K562 (cell line): Measurements from ENCODE around the gene ARHGAP26. TPM values are rescaled to one million over a fixed set of nuclear protein-coding genes. Genes with fewer than 3 reads are reported as not detected.

ENCODE experiments used
- KAT8 ChIP-seq: fragments of 450-650 bp; IDR thresholded peaks from 2 replicates; pipeline ENCODE4 v1.6.1; 2016; ENCODE audit warnings: low read depth, mild to moderate bottlenecking
- MCM2 ChIP-seq: fragments of 450-650 bp; IDR thresholded peaks from 2 replicates; pipeline ENCODE4 v1.6.1; 2017; ENCODE audit warnings: low read depth, mild to moderate bottlenecking
- ZEB2 ChIP-seq: fragments of 450-650 bp; IDR thresholded peaks from 2 replicates; pipeline ENCODE4 v1.6.1; 2016
- polyA plus RNA-seq, 8 experiments: library from polyadenylated mRNA; depleted of rRNA in 4 of 8; stranded (reverse) in 5 of 8; unstranded in 3 of 8; fragments of >200 nt; fragmentation: Nextera tagmentation in 2 of 8; fragmentation: Illumina TruSeq in 1 of 8; extraction: Ambion mirVana in 2 of 8; extraction: Trizol in 1 of 8; gene quantifications; 2 replicates each; pipeline versions ENCODE4 v1.2.1 to v1.2.3, GENCODE V29; 2011 to 2014; ENCODE audit warnings: inconsistent platforms in 1 of 8, missing spikeins in 1 of 8
- total RNA-seq, 7 experiments: library from RNA; depleted of rRNA in 6 of 7; stranded (reverse); fragments of >200 nt in 6 of 7; fragmentation: Illumina TruSeq in 2 of 7; extraction: Trizol in 2 of 7; gene quantifications; 2 replicates each; pipeline versions ENCODE4 v1.2.1 to v1.2.3, GENCODE V29; 2011 to 2021; ENCODE audit warnings: low replicate concordance in 1 of 7
- TF ChIP-seq, protein P1 (sequence below): fragments of 450-650 bp; IDR thresholded peaks from 2 replicates; pipeline ENCODE4 v1.6.1; 2016; ENCODE audit warnings: mild to moderate bottlenecking, moderate library complexity
- TF ChIP-seq, protein P2 (sequence below), 2 experiments: IDR thresholded peaks in 1 of 2; conservative IDR thresholded peaks in 1 of 2; 2 replicates each; pipeline ENCODE4 v1.6.1; 2016; ENCODE audit warnings: low read depth in 2 of 2, mild to moderate bottlenecking in 1 of 2, missing compliant biosample characterization in 1 of 2, missing genetic modification characterization in 1 of 2, moderate library complexity in 1 of 2
- TF ChIP-seq, protein P3 (sequence below): sonication (generic); formaldehyde crosslinking; IDR thresholded peaks from 2 replicates; pipeline ENCODE4 v1.8.0; 2022; ENCODE audit warnings: missing genetic modification reagents, mild to moderate bottlenecking, borderline replicate concordance
- TF ChIP-seq, protein P4 (sequence below), 2 experiments: fragments of 150-350 bp in 1 of 2; IDR thresholded peaks; 2 replicates each; pipeline ENCODE4 v1.6.1; 2012 to 2016; ENCODE audit warnings: low read depth in 2 of 2, low read length in 2 of 2, mild to moderate bottlenecking in 1 of 2, moderate library complexity in 1 of 2

ARHGAP26 gene
- total and polyA plus RNA-seq, 9 of the 15 experiments (the other 6 are each of a cell fraction or from before 2014, with no cell fraction given) = 0.13 to 1.1 (median 0.55) TPM

DNA sequence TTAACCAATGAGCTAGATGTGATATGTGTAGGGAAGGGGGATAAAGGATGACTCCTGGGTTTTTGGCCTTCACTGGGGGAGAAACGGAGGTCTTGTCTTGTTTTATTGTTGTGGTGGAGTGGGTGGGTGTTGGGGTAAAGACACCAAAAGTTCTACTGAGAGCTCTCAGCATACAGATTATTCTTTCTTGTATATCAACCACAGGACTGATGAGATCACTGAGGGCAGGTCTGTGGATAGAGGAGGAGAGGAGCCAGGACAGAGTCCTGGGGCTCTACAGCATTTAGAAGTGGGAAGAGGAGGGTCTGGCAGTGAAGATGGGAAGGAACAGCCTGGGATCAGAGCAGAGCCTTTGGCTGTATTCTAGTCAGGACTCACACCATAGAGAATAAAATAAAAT is 310.8 kb downstream of the ARHGAP26 start (continued):
- TF ChIP-seq, protein P1, sequence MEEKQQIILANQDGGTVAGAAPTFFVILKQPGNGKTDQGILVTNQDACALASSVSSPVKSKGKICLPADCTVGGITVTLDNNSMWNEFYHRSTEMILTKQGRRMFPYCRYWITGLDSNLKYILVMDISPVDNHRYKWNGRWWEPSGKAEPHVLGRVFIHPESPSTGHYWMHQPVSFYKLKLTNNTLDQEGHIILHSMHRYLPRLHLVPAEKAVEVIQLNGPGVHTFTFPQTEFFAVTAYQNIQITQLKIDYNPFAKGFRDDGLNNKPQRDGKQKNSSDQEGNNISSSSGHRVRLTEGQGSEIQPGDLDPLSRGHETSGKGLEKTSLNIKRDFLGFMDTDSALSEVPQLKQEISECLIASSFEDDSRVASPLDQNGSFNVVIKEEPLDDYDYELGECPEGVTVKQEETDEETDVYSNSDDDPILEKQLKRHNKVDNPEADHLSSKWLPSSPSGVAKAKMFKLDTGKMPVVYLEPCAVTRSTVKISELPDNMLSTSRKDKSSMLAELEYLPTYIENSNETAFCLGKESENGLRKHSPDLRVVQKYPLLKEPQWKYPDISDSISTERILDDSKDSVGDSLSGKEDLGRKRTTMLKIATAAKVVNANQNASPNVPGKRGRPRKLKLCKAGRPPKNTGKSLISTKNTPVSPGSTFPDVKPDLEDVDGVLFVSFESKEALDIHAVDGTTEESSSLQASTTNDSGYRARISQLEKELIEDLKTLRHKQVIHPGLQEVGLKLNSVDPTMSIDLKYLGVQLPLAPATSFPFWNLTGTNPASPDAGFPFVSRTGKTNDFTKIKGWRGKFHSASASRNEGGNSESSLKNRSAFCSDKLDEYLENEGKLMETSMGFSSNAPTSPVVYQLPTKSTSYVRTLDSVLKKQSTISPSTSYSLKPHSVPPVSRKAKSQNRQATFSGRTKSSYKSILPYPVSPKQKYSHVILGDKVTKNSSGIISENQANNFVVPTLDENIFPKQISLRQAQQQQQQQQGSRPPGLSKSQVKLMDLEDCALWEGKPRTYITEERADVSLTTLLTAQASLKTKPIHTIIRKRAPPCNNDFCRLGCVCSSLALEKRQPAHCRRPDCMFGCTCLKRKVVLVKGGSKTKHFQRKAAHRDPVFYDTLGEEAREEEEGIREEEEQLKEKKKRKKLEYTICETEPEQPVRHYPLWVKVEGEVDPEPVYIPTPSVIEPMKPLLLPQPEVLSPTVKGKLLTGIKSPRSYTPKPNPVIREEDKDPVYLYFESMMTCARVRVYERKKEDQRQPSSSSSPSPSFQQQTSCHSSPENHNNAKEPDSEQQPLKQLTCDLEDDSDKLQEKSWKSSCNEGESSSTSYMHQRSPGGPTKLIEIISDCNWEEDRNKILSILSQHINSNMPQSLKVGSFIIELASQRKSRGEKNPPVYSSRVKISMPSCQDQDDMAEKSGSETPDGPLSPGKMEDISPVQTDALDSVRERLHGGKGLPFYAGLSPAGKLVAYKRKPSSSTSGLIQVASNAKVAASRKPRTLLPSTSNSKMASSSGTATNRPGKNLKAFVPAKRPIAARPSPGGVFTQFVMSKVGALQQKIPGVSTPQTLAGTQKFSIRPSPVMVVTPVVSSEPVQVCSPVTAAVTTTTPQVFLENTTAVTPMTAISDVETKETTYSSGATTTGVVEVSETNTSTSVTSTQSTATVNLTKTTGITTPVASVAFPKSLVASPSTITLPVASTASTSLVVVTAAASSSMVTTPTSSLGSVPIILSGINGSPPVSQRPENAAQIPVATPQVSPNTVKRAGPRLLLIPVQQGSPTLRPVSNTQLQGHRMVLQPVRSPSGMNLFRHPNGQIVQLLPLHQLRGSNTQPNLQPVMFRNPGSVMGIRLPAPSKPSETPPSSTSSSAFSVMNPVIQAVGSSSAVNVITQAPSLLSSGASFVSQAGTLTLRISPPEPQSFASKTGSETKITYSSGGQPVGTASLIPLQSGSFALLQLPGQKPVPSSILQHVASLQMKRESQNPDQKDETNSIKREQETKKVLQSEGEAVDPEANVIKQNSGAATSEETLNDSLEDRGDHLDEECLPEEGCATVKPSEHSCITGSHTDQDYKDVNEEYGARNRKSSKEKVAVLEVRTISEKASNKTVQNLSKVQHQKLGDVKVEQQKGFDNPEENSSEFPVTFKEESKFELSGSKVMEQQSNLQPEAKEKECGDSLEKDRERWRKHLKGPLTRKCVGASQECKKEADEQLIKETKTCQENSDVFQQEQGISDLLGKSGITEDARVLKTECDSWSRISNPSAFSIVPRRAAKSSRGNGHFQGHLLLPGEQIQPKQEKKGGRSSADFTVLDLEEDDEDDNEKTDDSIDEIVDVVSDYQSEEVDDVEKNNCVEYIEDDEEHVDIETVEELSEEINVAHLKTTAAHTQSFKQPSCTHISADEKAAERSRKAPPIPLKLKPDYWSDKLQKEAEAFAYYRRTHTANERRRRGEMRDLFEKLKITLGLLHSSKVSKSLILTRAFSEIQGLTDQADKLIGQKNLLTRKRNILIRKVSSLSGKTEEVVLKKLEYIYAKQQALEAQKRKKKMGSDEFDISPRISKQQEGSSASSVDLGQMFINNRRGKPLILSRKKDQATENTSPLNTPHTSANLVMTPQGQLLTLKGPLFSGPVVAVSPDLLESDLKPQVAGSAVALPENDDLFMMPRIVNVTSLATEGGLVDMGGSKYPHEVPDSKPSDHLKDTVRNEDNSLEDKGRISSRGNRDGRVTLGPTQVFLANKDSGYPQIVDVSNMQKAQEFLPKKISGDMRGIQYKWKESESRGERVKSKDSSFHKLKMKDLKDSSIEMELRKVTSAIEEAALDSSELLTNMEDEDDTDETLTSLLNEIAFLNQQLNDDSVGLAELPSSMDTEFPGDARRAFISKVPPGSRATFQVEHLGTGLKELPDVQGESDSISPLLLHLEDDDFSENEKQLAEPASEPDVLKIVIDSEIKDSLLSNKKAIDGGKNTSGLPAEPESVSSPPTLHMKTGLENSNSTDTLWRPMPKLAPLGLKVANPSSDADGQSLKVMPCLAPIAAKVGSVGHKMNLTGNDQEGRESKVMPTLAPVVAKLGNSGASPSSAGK = no peak
- TF ChIP-seq KAT8 = no peak
- TF ChIP-seq, protein P2, sequence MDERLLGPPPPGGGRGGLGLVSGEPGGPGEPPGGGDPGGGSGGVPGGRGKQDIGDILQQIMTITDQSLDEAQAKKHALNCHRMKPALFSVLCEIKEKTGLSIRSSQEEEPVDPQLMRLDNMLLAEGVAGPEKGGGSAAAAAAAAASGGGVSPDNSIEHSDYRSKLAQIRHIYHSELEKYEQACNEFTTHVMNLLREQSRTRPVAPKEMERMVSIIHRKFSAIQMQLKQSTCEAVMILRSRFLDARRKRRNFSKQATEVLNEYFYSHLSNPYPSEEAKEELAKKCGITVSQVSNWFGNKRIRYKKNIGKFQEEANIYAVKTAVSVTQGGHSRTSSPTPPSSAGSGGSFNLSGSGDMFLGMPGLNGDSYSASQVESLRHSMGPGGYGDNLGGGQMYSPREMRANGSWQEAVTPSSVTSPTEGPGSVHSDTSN (CRISPR knock-in tag; IDR thresholded peaks at IDR 0.05; ENCODE audit: low read depth) = no peak
- TF ChIP-seq, protein P2 (tag; conservative IDR thresholded peaks at IDR 0.05; ENCODE audit: low read depth) = no peak
- no peak for TF ChIP-seq ZEB2
- TF ChIP-seq, protein P3, sequence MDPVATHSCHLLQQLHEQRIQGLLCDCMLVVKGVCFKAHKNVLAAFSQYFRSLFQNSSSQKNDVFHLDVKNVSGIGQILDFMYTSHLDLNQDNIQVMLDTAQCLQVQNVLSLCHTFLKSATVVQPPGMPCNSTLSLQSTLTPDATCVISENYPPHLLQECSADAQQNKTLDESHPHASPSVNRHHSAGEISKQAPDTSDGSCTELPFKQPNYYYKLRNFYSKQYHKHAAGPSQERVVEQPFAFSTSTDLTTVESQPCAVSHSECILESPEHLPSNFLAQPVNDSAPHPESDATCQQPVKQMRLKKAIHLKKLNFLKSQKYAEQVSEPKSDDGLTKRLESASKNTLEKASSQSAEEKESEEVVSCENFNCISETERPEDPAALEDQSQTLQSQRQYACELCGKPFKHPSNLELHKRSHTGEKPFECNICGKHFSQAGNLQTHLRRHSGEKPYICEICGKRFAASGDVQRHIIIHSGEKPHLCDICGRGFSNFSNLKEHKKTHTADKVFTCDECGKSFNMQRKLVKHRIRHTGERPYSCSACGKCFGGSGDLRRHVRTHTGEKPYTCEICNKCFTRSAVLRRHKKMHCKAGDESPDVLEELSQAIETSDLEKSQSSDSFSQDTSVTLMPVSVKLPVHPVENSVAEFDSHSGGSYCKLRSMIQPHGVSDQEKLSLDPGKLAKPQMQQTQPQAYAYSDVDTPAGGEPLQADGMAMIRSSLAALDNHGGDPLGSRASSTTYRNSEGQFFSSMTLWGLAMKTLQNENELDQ (CRISPR knock-in tag) = no peak
- TF ChIP-seq, protein P4, sequence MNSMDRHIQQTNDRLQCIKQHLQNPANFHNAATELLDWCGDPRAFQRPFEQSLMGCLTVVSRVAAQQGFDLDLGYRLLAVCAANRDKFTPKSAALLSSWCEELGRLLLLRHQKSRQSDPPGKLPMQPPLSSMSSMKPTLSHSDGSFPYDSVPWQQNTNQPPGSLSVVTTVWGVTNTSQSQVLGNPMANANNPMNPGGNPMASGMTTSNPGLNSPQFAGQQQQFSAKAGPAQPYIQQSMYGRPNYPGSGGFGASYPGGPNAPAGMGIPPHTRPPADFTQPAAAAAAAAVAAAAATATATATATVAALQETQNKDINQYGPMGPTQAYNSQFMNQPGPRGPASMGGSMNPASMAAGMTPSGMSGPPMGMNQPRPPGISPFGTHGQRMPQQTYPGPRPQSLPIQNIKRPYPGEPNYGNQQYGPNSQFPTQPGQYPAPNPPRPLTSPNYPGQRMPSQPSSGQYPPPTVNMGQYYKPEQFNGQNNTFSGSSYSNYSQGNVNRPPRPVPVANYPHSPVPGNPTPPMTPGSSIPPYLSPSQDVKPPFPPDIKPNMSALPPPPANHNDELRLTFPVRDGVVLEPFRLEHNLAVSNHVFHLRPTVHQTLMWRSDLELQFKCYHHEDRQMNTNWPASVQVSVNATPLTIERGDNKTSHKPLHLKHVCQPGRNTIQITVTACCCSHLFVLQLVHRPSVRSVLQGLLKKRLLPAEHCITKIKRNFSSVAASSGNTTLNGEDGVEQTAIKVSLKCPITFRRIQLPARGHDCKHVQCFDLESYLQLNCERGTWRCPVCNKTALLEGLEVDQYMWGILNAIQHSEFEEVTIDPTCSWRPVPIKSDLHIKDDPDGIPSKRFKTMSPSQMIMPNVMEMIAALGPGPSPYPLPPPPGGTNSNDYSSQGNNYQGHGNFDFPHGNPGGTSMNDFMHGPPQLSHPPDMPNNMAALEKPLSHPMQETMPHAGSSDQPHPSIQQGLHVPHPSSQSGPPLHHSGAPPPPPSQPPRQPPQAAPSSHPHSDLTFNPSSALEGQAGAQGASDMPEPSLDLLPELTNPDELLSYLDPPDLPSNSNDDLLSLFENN (IDR thresholded peaks at IDR 0.05; ENCODE audit: low read depth in 2 of 2, low read length in 2 of 2) = no peak
- no peak for TF ChIP-seq MCM2
